ENCODE results near the gene PLD4. TPM values are rescaled to one million over a fixed set of nuclear protein-coding genes. Genes with fewer than 3 reads are reported as not detected.

Gene PLD4
- total RNA-seq, 1 experiment from 2014 or later: 0.15 TPM

- in situ Hi-C loops (cut with HindIII; ENCODE audit: low pct_unique_long_range_greater_than_20kb, low sequenced_read_pairs) (no loop called here), intact Hi-C loops (cut with micrococcal nuclease; ENCODE audit: unreplicated experiment) (no loop called here)
- no peaks in the 10 kb centered on the region for H3K27me3 ChIP-seq (ENCODE audit: control insufficient read depth, insufficient read depth, low read length)
- DNase-seq (ENCODE audit: low read depth, low spot score) (no peak), ATAC-seq (no peak)
- ChIA-PET CTCF (interaction anchor here (0.9 kb wide), 1 partner anchor 42 kb away, joined by 3 read pairs; no protein-coding TSS in a partner anchor), POLR2A (no interaction called here)
- TF ChIP-seq REST (IDR thresholded peaks at IDR 0.05; ENCODE audit: insufficient read depth in 1 of 2, low read depth in 2 of 2, low read length in 1 of 2): no peak
- TF ChIP-seq SIN3A (IDR thresholded peaks at IDR 0.05; ENCODE audit: borderline replicate concordance, insufficient read depth, low read depth, low read length): no peak
- TF ChIP-seq, protein P1, sequence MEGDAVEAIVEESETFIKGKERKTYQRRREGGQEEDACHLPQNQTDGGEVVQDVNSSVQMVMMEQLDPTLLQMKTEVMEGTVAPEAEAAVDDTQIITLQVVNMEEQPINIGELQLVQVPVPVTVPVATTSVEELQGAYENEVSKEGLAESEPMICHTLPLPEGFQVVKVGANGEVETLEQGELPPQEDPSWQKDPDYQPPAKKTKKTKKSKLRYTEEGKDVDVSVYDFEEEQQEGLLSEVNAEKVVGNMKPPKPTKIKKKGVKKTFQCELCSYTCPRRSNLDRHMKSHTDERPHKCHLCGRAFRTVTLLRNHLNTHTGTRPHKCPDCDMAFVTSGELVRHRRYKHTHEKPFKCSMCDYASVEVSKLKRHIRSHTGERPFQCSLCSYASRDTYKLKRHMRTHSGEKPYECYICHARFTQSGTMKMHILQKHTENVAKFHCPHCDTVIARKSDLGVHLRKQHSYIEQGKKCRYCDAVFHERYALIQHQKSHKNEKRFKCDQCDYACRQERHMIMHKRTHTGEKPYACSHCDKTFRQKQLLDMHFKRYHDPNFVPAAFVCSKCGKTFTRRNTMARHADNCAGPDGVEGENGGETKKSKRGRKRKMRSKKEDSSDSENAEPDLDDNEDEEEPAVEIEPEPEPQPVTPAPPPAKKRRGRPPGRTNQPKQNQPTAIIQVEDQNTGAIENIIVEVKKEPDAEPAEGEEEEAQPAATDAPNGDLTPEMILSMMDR (IDR thresholded peaks at IDR 0.05): no peak
- TF ChIP-seq POLR2AphosphoS5 (IDR thresholded peaks at IDR 0.05; ENCODE audit: low read depth, low read length): no peak
- no peak for TF ChIP-seq TCF7L2 (IDR thresholded peaks at IDR 0.05; ENCODE audit: low read depth, low read length)
- H3K4me3 ChIP-seq (ENCODE audit: low read depth in 2 of 2, low read length in 2 of 2): no peak overlapping the region
- H3K27ac ChIP-seq (ENCODE audit: low read length): no peak overlapping the region
- peaks cover 23% of the 10 kb centered on the region for H3K4me1 ChIP-seq (ENCODE audit: control insufficient read depth, insufficient read depth, low read length)
- no TSS peak for BruUV-seq (replicated peaks)
- no peaks in the 10 kb centered on the region for H3K9me3 ChIP-seq (ENCODE audit: control insufficient read depth, insufficient read depth, low read depth, low read length)
- H3K36me3 ChIP-seq (ENCODE audit: control insufficient read depth, insufficient read depth, low read length): no peaks in the 10 kb centered on the region
Observed at GRCh38 chr14:104964546-104964945, 39.9 kb downstream of the PLD4 start.

DNA sequence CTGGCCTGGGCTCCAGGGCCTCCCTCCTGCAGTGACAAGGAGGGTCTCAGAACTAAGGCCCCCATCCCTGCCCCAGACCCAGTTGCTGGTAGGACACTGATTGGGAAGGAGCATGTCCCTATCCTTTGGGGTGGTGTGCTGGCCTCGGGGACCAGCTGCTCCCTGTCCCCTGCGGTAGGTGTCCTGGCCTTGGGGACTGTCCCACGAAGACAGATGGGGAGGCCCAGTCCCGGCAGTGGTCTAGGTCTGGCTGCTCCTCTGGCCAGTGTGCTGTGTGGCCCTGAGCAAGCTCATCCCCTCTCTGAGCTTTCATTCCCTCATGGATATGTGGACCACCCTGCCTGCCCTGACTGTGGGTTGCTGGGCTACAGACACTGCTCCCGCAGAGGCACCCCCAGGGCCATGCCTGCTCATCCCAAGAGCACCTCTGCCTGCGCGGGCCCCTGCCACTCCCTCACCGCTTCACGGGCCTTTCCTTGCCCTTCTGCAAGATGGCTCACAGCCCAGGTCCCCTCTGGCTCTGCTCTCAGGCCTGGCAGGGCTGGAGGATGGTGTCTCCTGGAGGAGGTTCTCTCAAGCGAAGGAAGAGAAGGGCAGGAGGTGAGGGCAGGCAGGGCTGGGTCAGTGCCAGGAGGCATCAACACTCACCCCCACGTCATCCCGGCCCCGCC lies 41.0 kb downstream of the PLD4 start:
- ChIA-PET POLR2A (no interaction called here), CTCF (no interaction called here)
- in situ Hi-C loops (cut with HindIII; ENCODE audit: low pct_unique_long_range_greater_than_20kb, low sequenced_read_pairs) (no loop called here), intact Hi-C loops (cut with micrococcal nuclease; ENCODE audit: unreplicated experiment) (loop anchor here (5.0 kb wide), 1 partner anchor 68 kb away; no protein-coding TSS in a partner anchor)
- no peaks in the 10 kb centered on the region for H3K9me3 ChIP-seq (ENCODE audit: control insufficient read depth, insufficient read depth, low read depth, low read length)
- peak; percentile 13; the same call in 1 of the 2 replicates for TF ChIP-seq POLR2AphosphoS5 (IDR thresholded peaks at IDR 0.05; ENCODE audit: low read depth, low read length)
- TF ChIP-seq, protein P1 (IDR thresholded peaks at IDR 0.05): no peak
- H3K36me3 ChIP-seq (ENCODE audit: control insufficient read depth, insufficient read depth, low read length): no peaks in the 10 kb centered on the region
- no peak overlapping the region for H3K4me3 ChIP-seq (ENCODE audit: low read depth in 2 of 2, low read length in 2 of 2)
- peaks cover 25% of the 10 kb centered on the region for H3K4me1 ChIP-seq (ENCODE audit: control insufficient read depth, insufficient read depth, low read length)
- BruUV-seq (replicated peaks): no TSS peak
- no peak overlapping the region for H3K27ac ChIP-seq (ENCODE audit: low read length)
- DNase-seq (ENCODE audit: low read depth, low spot score) (no peak), ATAC-seq (no peak)
- H3K27me3 ChIP-seq (ENCODE audit: control insufficient read depth, insufficient read depth, low read length): no peaks in the 10 kb centered on the region
